GM19463 (cell line): Measurements from ENCODE around the gene MT1HL1.
"Not testable (repeated sequence)": the region's sequence is repeated elsewhere in the genome, so short reads cannot be mapped to it uniquely, and the experiment has no call there.

Source experiments
- ATAC-seq: cut with Tn5 transposase; IDR thresholded peaks from one replicate; pipeline ENCODE4 v1.9.1; 2021; ENCODE audit warnings: mild to moderate bottlenecking, moderate library complexity; ENCODE audit not compliant: unreplicated experiment

Gene MT1HL1

DNA sequence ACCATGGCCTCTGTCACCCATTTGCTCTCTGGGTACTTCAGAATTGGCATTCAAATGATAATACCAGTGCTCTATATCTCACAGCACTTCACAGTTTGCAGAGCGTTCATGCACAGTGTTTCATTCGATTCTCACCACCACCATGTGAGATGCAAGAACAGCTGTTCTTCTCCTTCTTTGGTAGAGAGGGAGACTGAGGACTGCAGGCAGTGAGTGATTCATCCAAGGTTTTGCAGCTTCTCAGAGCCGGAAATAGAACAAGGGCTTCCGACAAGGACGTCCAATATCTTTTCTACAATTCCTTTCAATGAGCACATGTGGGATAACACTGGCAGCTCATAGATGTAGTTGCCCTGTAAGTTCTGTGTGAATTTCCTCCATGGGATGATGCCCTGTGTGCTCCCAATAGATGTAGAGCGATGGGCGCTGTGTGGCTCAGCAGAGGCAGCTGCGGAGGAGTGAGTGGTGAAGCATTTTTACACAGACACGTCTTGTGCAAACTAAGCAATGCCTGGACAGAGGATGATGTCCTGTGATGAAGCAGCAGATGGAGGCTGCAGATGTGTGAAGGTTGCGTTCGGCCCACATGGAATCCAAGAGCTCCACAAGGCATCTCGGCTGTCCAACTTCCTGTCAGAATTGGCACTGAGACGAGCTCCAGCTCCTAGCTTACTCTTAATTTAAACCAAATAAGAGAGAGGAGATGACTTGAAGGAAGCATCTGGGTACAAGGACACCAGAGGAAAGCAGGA, 24.9 kb downstream of the MT1HL1 start:
- ATAC-seq = no peak

DNA sequence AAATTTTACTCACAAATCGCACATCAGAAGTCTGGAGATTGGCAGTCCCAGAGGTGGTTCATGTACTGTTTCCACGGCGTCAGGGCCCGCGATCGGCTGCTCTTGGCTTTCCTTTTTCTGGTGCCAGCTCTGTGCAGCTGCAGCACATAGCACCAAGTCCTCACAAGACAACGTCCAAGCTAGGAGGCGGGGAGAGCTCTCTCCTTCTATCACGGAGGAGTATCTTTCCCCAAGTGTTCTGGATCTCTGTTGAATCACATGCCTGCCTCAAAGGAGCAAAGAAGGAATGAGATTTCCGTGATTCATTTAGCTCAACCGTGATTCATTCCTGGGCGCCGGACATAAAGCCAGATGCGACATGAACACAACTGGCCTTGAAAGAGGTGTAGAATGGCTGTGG, 25.5 kb downstream of the MT1HL1 start:
- no peak for ATAC-seq

DNA sequence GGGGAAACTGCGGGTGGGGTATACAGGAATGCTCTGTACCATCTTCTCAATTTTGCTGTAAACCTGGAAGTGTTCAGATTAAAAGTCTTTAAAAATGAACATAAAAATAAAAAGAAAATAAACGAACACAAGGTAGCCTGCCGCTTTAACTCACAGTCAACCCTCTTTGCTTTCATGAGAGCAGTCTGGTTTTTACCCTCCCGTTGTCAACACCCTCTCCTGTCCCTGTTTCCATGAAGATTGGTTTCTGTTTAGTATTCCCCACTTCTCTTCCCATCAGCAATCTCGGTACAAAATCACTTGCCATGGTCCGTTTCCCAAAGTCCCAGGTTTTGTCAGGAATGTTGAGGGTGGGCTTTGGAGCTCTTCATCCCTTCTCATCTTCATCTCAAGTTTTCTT, 28.8 kb downstream of the MT1HL1 start:
- no peak for ATAC-seq

DNA sequence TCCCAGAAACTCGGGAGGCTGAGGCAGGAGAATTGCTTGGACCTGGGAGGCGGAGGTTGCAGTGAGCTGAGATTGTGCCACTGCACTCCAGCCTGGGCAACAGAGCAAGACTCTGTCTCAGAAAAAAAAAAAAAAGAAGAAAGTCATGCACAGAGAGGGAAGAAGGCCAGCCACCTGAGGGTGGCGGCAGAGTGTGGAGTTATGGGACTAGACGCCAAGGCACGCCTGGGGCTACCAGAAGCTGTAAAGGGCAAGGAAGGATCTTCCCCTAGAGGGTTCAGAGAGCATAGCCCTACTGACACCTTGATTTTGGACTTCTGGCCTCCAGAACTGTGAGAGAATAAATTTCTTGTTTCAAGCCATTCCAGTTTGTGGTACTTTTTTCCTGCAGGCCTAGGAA, 30.2 kb downstream of the MT1HL1 start:
- not testable (repeated sequence) for ATAC-seq

DNA sequence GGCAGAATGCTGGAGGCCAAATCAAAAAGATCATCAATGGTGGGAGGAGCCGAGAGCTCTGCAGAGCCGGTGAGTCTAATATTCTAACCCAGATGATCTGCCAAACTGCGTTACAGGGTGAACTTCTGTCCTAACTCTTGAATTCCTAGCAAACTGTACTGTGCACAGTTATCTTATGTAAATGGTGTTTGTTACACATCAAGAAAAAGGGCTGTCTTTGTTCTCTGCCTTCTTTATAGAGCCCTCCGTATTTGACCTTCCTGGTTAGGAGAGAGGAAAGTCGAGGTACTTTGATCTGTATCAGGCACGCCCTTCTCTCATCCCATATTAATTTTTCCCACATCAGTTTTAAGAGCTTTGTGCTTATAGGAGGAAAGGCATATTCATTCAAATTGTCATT, 37.6 kb downstream of the MT1HL1 start:
- no peak for ATAC-seq

DNA sequence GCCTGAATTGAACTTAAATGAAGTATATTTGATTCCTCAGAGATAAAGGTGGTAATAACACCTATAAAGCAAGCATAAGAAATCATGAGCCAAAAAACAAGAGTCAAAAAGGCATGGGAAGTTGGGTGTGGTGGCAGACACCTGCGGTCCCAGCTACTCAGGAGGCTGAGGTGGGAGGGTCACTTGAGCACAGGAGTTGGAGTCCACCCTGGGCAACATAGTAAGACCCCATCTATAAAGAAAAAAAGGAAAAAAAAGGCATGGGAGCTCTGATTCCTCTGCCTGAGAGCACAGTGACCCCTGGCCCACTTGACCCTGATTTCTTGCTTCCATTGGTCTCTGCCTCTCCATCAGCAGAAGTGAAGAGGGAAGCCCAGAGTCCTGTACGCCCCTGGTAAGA, 40.3 kb downstream of the MT1HL1 start:
- no peak for ATAC-seq

DNA sequence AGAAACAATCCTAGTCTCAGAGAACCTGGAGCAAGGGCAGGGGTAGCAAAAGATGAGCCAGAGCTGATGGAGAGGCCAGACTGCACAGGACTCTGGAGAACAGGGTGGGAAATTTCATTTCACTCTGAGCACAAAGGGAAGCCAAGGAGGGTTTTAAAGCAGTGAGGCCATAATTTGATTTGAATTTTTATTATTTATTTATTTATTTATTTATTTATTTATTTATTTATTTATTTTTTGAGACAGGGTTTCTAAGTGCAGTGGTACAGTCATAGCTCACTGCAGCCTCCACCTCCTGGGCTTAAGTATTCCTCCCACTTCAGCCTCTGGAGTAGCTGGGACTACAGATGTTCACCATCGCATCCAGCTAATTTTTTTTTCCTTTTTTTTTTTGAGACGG, 45.1 kb downstream of the MT1HL1 start:
- ATAC-seq = no peak

DNA sequence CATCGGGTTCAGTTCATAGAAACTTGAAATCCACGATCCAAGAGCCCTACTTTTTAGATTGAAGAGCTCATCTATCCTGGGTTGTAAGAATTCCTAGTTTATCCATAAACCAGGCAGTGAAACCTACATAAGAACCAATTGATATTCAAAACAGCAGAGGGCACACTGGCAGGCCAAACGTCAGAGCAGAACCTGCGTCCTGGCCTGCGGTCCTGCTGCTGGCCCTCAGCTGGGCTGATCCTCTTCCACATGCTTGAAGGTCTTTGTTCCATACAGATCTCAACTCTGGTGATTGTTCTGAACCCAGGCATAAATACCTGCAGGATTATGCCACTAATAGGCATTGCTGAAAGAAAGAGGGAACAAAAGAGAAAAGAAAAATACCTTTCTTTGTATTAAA, 47.0 kb downstream of the MT1HL1 start:
- no peak for ATAC-seq
